Stimulated activated CD8-positive, alpha-beta memory T cell treated with anti-CD3 and anti-CD28 coated beads, Interleukin-4, amount 100 ng/mL, for 48 hours (primary cell): ENCODE data around the gene GRB7.
A peak's percentile ranks its signal among the peaks of the same experiment; 100 is the strongest.

ENCODE experiments used
- DNase-seq: peaks from one replicate; pipeline ENCODE4 v3.0.0-alpha.2; 2020

Gene GRB7

DNA sequence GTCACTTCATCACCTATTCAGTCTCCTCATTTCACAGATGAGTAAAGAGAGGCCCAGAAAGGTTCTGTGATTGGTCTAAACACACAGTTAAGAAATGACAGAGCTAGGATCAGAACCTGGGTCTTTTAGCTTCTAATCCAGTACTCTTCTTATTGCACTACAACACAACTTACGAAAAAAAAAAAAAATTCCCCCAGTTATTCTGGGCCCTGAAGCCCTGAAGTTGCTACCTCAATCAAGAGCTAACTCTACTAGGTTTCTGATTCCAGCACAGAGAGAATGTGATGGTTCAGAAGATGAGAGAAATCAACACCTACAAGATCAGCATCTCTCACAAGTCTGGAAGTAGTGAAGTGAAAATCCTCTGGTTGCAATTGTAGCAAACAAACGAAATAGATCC is 37.3 kb downstream of the GRB7 start:
- no peak for DNase-seq

DNA sequence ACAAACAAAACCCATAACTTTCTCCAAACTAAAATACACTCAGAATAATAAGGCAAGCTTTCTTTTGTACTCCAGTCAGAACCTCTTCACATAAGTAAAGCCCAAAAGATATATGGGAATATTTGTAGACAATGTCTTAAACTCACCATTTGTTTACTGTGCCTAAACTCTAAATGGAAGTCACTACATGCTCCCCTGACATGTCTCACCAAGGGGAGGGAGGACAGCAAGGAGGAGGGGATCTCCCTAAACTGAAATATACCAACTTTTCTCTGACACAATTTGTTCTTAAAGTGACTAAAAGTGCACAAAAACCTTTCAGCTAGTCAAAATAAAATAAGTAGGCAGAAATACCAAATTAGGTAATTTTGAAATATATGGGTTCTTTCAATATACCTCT is 38.5 kb downstream of the GRB7 start:
- DNase-seq = no peak

DNA sequence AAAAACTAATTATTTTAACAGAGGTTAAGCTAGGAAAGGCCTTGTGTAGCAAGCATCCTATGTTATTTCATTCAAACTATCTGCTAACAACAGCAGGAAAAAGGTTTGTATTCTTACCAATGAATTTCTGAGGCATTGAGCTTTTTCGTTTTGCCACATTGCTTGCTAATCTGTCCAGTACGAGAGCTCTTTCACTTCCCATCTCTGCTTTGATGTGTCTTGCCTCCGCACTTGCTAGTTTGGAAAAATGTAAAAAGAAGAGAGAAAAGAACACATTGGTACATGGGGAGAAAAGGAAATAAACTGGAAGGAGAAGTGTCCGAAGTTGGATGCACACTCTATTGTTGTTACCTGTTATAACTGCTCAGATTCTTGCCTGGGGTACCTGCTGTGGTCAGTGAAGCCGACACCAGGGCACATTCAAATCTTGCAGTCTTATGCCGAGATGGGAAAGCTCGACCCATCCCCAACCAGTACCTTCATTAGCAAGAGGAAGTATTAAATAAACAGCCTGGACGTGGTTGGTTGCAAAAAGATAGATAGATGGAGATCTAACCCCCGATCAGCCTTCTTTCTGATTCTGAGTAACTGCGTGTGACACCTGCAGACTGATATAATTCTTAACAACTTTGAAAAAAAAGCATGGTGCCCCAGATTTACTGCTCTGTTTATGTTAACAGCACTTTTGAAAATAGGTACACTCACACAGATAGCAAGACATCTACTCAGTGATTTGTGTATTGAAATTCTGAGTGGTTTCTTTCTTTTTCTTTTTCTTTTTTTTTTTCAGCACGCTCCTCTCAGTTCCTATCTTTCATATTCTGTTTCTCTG is 40.0 kb downstream of the GRB7 start:
- DNase-seq = no peak

DNA sequence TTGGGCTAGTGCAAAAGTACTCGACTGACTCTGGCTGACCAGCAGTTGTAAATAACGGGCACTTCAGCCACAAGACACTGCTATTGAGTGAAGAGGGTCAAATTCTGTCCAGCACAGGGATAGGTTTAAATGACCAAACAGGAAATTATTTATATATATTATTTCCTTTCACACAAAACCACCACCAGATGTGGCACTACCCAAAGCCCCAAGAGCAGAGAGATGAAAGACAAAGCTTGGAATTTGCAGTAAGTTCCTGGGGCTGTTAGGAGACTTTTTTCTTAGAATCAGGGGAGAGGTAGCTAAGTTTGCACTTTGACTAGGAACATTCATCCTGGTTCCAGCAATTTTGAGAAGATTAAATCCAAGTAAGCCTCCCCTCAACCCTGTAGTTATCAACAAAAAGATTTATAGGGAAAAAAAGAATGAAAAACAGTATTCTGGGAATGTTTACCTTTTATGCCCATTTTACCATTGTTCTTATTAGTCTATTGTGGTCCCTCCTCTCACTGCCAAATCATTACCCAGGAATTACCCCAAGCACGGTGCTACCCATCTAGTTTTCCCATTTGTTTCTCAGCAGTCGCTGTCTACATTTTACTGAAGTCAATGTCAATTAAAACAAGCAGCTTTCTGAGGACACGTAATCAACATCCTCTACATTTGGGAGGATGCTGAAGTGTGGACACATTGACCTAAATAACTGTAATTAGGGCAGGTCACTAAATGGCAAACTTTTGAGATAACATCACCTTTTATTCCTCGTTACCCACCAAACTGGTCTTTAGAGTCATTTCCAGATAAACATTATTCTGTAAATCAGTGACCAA is 43.5 kb downstream of the GRB7 start:
- no peak for DNase-seq

DNA sequence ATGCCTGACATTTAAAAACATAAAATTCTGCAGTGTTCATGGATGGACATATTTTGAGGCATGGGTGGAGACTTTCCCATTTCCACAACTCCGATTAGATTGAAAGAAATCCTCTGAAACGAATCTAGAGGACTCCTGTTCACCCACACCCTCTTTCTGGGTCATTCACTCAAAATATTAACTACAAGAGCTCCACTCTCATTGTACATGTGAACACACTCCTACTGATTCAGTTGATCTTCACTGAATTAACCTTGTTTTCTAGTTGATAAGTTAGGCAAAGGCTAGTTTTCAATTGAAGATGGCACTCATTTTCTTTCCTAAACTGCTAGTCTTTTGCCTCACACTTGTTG is 44.1 kb downstream of the GRB7 start:
- no peak for DNase-seq

DNA sequence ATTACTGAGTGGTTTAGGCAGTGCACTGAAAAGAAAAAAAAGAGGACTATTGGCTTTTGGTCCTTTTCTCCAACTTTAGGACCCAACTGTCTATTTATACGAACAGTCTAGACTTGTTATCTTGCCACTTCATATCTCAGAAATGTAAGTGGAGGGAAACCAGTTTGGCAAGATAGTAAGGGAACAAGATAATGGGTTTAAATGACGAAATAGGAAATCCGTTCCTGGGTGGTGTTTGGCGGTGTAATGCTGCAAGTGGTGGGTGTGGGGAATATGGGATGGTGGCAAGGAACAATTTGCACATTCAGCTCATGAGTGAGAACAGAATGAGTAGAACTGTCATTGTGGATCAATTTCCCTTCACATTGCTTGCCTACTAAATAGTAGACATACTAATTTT is 44.7 kb downstream of the GRB7 start:
- no peak for DNase-seq

DNA sequence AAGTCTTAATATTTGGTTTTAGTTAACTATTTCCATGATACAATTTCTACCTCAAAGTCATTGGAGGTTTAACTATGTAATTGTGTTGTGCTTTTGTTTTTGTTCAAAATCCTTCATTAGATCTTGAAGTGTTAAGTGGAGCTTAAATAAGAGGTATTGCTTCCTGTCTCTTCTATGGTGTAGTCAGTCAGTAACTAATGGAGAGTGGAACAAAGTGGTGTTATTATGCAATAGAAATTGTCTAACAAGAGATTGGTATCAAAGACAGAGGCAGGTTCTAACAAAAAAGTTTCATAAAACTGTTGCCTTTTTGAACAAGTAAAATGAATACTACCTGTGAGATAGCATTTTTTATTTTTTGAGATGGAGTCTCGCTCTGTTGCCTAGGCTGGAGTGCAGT is 45.2 kb downstream of the GRB7 start:
- no peak for DNase-seq

DNA sequence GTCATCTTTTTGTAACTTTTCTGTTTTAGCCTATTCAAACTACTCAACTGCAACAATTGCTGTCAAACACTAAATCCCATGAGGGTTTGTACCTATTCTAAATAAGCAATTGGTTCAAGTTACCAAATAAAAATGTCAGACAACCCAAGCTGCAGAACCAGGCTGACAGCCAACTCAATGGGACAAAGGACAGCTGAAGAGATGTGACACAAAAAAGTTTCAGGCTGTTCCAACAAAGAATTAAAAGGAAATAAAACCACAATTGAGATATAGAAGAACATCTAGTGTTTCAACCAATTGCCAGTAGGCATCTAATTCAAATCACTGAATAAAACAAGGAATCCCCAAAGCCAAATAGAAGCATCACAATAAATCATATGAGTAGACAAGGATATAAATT is 49.3 kb downstream of the GRB7 start:
- no peak for DNase-seq

DNA sequence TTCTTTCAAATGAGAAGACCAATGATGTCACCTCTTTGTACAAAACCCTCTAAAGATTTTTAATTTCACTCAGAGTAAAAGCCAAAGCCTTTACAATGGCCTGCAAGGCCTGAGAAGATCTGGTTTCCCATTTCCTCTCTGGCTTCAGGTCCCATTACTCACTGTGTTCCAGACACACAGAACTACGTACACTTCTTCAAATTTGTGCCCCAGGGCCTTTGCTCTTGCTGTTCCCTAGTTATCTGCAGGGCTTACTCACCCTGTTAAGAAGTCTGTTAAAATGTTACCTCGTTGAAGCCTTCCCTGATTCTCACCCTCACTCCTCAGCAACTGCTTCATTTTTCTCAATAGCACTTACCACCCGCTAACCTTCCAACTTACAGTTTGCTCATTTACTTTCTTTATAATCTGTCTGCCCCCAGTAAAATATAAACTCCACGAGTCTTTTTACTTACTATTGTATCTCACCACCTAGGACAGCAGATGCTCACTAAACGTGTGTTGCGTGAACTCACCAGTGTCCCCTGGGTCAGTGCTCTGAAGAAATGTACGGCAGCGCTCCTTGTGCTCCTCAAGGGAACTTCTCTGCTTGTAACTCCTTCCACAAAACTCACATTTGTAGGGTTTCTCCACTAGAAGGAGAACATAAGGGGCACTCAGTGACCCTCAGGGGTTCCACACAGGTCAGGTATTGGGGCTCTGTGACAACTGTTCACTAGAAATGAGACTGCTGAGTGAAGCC is 50.2 kb downstream of the GRB7 start:
- DNase-seq = no peak

DNA sequence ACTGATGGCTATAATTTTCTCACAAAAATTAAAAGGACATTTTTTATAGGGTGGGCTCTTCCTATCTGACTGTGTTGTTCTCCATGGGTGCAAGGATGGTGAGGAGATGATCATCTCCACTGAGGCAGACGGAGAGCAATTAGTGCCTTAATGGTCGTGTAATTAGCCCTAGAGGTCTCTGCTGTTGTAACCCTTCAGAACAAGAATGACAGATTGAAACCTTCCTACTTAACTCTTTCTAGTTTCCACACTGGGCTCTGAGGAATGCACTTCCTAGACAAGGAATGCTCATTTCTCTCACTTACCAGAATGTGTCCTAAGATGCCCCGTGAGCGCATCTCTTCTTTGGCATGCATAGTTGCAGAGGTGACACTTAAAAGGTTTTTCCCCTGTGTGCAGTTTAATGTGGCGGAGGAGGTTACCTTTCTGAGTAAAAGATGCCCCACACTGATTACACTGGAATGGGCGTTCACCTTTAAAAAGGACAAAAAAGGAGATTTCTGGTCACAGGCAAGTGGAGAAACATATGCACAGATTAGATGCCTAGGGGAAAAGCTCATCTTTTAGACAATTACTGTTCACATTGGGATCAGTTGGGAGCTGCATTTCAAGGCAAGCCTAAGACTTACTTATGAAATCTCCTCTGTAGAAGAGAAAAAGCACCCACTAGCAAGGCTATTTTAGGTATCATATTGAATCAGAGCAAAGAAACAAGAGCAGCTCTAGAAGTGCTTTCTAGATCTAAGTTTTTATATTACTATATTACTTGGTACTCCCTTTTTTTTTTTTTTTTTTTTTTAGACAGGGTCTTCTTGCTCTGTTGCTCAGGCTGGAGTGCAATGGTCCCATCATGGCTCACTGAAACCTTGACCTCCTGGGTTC is 53.6 kb downstream of the GRB7 start:
- peak; percentile 62 for DNase-seq

DNA sequence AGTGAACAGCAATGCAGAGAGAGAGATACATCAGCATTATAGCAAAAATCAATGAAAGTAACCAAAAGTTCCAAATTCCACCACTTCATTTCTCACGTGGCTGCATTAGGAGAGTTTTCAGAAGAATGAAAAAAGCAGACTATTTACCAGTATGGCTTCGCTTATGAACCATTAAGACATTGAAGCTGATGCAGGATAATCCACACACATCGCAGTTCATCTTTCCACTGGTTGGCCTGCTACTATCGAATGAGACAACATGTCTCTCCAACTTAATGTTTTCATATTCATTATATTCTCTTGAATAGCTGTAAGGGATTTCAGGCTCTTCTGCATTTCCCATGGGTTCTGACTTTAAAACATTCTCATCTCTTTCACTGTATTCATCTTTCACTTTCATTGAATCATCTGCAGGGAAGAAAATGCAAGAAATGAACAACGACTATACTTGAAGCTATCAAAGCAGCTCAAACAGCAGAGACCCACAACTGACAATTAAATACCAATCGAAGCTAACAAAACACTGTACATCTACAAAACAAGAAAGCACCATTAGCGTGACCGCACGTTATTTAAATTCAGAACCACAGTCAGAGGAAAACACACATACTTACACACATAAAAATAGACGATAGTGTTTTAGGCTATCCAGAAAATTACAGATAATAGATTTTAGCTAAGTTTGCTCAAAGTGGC is 54.9 kb downstream of the GRB7 start:
- DNase-seq = no peak

DNA sequence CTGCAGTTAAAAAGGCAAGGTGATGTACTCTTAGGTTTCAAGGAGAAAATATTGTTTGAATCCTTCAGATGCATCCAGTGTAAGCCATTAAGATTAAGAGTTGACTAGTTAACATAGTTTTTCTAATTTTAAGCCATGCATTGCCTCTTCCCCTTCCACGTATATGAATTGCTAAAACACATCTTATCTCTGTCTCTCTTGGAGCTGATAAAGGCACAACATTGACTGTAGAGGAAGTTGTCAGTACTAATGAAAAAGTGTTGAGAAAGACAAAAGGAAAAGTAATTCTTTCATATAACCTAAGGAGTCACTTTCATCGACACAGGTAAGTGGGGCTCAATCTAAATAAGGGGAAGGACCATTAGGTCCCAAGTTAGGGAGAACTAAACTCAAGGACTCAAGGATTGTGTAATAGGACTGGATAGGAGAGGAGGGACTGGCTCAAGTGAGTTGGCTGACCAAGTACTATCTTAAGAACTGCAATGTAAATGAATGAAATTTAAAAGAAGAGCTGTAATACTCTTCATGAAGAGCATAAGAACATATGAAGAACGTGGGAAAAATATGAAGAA is 55.6 kb downstream of the GRB7 start:
- DNase-seq = no peak

DNA sequence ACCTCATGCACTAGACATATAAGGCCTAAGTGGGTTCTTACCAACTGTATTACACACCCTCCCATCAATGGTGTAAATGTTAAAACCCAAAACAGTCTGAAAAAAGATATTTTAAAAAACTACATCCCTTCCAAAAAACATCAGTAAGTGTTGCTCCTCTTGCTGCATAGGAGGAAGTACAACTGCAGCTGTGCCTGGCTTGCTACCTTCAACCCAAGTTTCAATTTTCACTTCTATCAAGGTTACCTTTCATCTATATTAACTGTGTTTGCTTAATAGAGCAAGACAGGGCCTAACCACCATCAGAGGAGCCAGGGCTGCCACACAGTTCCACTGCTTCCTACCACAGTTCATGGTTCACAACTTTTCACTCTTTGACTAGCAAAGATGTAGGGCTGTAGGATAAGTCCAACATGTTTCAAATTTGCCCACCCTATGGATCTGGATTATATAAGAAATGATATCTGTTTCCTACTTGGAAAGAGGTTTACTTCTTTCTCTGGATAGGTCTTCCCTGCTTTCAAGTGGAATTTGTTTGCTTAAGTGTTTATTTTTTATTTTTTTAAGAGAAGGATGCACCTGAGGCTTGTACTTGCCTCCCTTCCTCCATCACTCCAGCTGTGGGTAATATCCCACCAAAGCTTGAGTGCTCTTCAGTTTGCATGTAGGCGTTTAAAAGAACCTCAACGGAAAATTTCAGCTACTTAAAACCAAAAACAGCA is 56.7 kb downstream of the GRB7 start:
- DNase-seq = no peak
